Measurements from ENCODE around the gene CABP4.

DNA sequence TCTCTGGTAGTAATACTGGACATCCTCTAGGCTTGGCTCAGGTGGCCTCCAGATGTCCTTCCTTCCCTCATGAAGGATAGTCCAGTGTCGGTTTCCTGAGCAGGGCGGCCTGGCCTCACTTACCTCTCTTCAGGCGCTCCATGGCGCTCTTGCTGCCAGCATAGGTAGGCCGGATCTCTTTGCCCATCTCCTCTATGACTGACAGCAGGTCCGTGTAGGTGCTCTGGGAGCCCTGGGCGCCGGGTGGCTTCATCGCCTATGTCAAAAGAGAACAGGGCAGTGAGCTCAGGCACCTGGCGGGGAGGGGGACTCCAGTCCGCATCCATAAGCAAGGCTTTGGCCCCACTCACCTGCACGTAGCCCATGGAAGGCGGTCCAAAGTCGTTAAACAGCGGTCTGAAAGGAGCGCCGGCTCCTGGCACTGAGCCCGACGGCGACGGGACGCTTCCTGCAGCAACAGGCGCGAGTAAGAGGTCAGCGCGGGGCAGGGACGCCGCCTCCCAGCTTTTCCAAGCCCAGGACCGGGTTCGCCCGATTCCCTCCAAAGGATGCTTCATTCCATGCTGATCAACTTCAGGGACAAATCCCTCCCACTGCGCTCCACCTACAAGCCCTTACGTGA lies 52.2 kb downstream of the CABP4 start:
- TF ChIP-seq POLR2A (IDR thresholded peaks at IDR 0.05) (peak in 1 of 4 donors; percentile 10), POLR2AphosphoS5 (IDR thresholded peaks at IDR 0.05) (no peak)
- TF ChIP-seq, protein P1, sequence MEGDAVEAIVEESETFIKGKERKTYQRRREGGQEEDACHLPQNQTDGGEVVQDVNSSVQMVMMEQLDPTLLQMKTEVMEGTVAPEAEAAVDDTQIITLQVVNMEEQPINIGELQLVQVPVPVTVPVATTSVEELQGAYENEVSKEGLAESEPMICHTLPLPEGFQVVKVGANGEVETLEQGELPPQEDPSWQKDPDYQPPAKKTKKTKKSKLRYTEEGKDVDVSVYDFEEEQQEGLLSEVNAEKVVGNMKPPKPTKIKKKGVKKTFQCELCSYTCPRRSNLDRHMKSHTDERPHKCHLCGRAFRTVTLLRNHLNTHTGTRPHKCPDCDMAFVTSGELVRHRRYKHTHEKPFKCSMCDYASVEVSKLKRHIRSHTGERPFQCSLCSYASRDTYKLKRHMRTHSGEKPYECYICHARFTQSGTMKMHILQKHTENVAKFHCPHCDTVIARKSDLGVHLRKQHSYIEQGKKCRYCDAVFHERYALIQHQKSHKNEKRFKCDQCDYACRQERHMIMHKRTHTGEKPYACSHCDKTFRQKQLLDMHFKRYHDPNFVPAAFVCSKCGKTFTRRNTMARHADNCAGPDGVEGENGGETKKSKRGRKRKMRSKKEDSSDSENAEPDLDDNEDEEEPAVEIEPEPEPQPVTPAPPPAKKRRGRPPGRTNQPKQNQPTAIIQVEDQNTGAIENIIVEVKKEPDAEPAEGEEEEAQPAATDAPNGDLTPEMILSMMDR (IDR thresholded peaks at IDR 0.05) = no peak
